PC-9 (cell line): ENCODE data around the gene ID4.

Experiments used
- EZH2 ChIP-seq: fragments of 200-600 bp; sonication (generic); IDR thresholded peaks from 2 replicates; pipeline ENCODE4 v1.8.0; 2017; ENCODE audit warnings: antibody characterized with exemption, low read depth
- TF ChIP-seq, protein P1 (sequence below): fragments of 200-600 bp; sonication (generic); conservative IDR thresholded peaks from 2 replicates; pipeline ENCODE4 v1.6.1; 2017; ENCODE audit warnings: mixed run types, antibody characterized with exemption, mild to moderate bottlenecking, moderate library complexity

DNA sequence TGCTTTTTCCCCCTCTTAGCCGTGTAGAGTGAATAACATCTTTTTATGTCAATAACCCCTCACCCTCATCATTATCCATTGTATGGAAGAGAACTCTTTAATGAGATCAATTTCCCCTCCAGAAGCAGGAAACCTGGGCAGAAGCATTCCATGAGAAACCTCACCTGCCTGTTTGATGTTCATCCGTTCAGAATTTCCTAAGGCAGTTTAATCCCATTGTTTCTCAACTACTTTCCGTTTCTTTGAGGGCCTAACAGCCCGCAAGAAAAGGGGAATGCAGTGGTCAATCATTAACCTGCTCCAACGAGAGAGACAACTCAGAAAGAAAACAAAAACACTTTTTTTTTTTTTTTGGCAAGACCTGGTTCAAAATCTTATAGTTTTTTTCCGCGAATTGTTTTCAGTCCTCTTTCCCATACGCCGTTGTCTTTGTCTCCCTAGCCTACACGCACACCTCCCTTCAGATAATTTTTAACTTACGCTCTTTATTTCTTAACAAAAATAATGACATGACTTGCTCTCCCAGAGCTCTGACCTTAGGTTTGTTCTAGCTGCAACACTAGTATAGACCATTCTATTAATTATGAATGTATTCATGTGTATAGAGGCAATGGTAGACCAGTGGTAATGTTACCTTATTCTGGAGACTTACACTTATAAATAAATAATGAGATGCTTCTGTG lies 25.6 kb upstream of the ID4 start:
- TF ChIP-seq, protein P1, sequence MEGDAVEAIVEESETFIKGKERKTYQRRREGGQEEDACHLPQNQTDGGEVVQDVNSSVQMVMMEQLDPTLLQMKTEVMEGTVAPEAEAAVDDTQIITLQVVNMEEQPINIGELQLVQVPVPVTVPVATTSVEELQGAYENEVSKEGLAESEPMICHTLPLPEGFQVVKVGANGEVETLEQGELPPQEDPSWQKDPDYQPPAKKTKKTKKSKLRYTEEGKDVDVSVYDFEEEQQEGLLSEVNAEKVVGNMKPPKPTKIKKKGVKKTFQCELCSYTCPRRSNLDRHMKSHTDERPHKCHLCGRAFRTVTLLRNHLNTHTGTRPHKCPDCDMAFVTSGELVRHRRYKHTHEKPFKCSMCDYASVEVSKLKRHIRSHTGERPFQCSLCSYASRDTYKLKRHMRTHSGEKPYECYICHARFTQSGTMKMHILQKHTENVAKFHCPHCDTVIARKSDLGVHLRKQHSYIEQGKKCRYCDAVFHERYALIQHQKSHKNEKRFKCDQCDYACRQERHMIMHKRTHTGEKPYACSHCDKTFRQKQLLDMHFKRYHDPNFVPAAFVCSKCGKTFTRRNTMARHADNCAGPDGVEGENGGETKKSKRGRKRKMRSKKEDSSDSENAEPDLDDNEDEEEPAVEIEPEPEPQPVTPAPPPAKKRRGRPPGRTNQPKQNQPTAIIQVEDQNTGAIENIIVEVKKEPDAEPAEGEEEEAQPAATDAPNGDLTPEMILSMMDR: no peak
- TF ChIP-seq EZH2: no peak
